Gastrocnemius medialis (tissue), 4 donors: ENCODE data around the gene MT1H.

Experiments used
- POLR2A ChIP-seq, 2 donors: fragments of 450-650 bp; IDR thresholded peaks; one replicate each; pipeline ENCODE4 v1.6.1; 2017; ENCODE audit warnings: antibody characterized with exemption in 2 of 2, mild to moderate bottlenecking in 2 of 2, moderate library complexity in 2 of 2
- TF ChIP-seq, protein P1 (sequence below), 5 experiments: fragments of 450-650 bp in 3 of 5; fragments of 200-600 bp in 2 of 5; sonication (generic) in 2 of 5; IDR thresholded peaks in 4 of 5; conservative IDR thresholded peaks in 1 of 5; 1 replicate in 4 of 5; 2 replicates in 1 of 5; pipeline ENCODE4 v1.5.1; 2016 to 2019; ENCODE audit warnings: antibody characterized with exemption in 5 of 5, mild to moderate bottlenecking in 3 of 5, moderate library complexity in 3 of 5

DNA sequence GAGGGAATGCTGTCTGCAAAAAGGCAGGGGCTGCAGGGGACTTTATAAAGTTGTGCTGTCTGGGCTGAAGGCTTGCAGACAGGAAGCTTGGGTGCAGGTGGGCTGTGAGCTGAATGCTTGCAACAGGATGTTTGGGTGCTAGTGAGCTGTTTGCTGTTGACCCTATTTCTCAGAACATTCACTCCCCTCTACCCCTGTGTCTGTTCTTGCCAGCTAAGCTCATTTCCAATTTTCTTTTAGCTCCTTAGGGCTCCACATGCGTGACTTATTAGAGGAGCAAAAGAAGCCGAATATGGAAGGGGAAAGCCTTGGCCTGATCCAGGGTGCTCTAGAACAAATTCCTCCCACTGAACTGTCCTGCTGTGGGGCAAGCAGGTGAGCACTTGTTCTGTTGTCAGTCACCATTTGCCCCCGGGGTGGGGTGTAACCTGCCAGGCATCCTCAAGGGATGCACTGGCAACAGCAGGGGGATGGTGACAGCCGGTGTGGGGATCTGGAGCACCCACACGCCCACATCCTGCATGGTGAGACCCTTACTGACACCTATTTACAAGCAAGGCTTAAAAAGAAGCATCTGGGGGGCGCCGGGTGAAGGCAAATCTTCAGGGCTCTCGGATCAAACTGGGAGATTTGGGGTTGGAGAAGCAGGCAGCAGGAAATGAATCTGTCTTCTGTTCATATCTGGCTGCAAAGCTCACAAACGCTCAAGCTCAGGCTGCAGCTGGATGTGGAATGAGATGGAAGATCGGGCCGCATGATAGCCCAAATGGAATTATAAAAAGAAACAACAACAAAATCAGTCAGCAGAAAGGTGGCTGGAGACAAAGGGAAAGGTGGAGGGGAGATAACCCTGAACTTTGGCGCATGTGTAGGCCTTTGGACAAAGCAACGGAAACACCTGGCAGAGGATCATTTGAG lies 39.2 kb downstream of the MT1H start:
- TF ChIP-seq POLR2A (IDR thresholded peaks at IDR 0.05), result no peak
- TF ChIP-seq, protein P1, sequence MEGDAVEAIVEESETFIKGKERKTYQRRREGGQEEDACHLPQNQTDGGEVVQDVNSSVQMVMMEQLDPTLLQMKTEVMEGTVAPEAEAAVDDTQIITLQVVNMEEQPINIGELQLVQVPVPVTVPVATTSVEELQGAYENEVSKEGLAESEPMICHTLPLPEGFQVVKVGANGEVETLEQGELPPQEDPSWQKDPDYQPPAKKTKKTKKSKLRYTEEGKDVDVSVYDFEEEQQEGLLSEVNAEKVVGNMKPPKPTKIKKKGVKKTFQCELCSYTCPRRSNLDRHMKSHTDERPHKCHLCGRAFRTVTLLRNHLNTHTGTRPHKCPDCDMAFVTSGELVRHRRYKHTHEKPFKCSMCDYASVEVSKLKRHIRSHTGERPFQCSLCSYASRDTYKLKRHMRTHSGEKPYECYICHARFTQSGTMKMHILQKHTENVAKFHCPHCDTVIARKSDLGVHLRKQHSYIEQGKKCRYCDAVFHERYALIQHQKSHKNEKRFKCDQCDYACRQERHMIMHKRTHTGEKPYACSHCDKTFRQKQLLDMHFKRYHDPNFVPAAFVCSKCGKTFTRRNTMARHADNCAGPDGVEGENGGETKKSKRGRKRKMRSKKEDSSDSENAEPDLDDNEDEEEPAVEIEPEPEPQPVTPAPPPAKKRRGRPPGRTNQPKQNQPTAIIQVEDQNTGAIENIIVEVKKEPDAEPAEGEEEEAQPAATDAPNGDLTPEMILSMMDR (IDR thresholded peaks at IDR 0.05 in 4 of 5, conservative IDR thresholded peaks at IDR 0.05 in 1 of 5), result no peak
